Measurements from ENCODE around the gene ROR2. TPM values are rescaled to one million over a fixed set of nuclear protein-coding genes. Genes with fewer than 3 reads are reported as not detected.

ROR2 gene
- total RNA-seq, 1 experiment from 2014 or later = not detected

DNA sequence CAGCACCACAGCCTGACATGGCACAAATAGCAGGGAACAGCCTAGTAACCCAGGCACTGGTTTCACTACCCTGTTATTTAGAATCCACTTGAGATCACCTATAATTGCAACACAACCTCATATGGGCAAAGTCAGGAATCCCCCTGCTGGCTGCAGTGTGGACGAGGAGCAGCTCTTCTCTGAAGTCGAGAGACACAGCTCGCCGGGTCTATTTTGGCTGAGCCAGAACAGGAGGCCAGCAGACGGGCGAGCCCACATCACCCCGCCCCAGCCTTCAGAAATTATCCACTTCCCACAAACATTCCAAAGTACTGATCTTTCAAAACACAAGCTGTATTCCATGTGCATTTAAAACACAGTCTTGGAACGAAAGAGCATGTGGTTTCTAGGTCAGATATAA lies 179.0 kb downstream of the ROR2 start:
- Histone ChIP-seq H3K9ac (ENCODE audit: low read length) (no peak overlapping the region), H2AFZ (ENCODE audit: low read length) (no peak overlapping the region), H3K4me2 (ENCODE audit: low read length) (no peak overlapping the region), H3K79me2 (ENCODE audit: low read length) (no peaks in the 10 kb centered on the region), H3K4me3 (ENCODE audit: low read length) (no peak overlapping the region), H3K27me3 (ENCODE audit: low read length) (peaks cover 72% of the 10 kb centered on the region), H3F3A (ENCODE audit: low read length, unreplicated experiment) (no peaks in the 10 kb centered on the region), H3K4me1 (ENCODE audit: insufficient read depth, low read length) (no peaks in the 10 kb centered on the region), H3K9me3 (ENCODE audit: low read length) (no peaks in the 10 kb centered on the region), H3K36me3 (ENCODE audit: low read depth, low read length) (no peaks in the 10 kb centered on the region), H3K27ac (ENCODE audit: low read length) (no peak overlapping the region), H4K20me1 (ENCODE audit: low read length) (no peaks in the 10 kb centered on the region), H3K9me2 (replicated peaks; ENCODE audit: low read length) (no peaks in the 10 kb centered on the region)
- ChIA-PET POLR2A (ENCODE audit: unreplicated experiment) (no interaction called here), CTCF (no interaction called here)
- TF ChIP-seq, protein P1, sequence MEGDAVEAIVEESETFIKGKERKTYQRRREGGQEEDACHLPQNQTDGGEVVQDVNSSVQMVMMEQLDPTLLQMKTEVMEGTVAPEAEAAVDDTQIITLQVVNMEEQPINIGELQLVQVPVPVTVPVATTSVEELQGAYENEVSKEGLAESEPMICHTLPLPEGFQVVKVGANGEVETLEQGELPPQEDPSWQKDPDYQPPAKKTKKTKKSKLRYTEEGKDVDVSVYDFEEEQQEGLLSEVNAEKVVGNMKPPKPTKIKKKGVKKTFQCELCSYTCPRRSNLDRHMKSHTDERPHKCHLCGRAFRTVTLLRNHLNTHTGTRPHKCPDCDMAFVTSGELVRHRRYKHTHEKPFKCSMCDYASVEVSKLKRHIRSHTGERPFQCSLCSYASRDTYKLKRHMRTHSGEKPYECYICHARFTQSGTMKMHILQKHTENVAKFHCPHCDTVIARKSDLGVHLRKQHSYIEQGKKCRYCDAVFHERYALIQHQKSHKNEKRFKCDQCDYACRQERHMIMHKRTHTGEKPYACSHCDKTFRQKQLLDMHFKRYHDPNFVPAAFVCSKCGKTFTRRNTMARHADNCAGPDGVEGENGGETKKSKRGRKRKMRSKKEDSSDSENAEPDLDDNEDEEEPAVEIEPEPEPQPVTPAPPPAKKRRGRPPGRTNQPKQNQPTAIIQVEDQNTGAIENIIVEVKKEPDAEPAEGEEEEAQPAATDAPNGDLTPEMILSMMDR (conservative IDR thresholded peaks at IDR 0.05; ENCODE audit: low read depth, low read length) = peak; percentile 29; the same call in 1 of the 2 replicates
- no peak for TF ChIP-seq EZH2phosphoT487 (IDR thresholded peaks at IDR 0.05; ENCODE audit: borderline replicate concordance, low read length)
- peak; percentile 6 for DNase-seq
- ATAC-seq = peak; percentile 31; the same call in 1 of the 2 replicates
- intact Hi-C loops (cut with micrococcal nuclease) = loop anchor here (10.0 kb wide), 1 partner anchor 94 kb away; no protein-coding TSS in a partner anchor
- no TSS peak for BruUV-seq (replicated peaks)

DNA sequence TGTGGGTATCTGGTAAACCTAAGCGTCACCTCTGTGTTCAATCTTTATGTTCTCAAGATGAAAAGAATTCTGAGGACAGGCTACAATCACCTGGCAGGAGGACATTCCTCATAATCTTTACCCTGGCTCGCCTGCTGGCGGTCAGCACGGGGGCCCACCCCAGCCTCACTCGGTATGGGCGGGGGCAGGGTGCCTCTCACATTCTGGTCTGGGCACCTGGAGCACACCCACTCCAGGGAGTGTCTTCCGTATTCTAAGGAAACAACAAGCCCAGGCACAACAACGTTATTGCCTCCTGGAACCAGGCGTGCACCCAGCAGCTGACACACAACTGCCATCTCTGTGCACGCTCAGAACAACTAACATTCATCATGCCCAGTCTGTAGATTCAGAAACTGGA lies 179.8 kb downstream of the ROR2 start:
- CTCF ChIA-PET = no interaction called here
- no peak for TF ChIP-seq EZH2phosphoT487 (IDR thresholded peaks at IDR 0.05; ENCODE audit: borderline replicate concordance, low read length)
- TF ChIP-seq EZH2 (IDR thresholded peaks at IDR 0.05; ENCODE audit: low read length, unreplicated experiment) = no peak
- TF ChIP-seq, protein P1 (conservative IDR thresholded peaks at IDR 0.05; ENCODE audit: low read depth, low read length) = no peak
- no peak overlapping the region for H3K9ac ChIP-seq (ENCODE audit: low read length)
- H4K20me1 ChIP-seq (ENCODE audit: low read length) = no peaks in the 10 kb centered on the region
- H3K36me3 ChIP-seq (ENCODE audit: low read depth, low read length) = no peaks in the 10 kb centered on the region
- no peaks in the 10 kb centered on the region for H3K9me2 ChIP-seq (replicated peaks; ENCODE audit: low read length)
- no peak overlapping the region for H2AFZ ChIP-seq (ENCODE audit: low read length)
- intact Hi-C loops (cut with micrococcal nuclease) = loop anchor here (10.0 kb wide), 1 partner anchor 95 kb away; no protein-coding TSS in a partner anchor
- H3K4me1 ChIP-seq (ENCODE audit: insufficient read depth, low read length) = no peaks in the 10 kb centered on the region
- DNase-seq (no peak), ATAC-seq (no peak)
- H3K79me2 ChIP-seq (ENCODE audit: low read length) = no peaks in the 10 kb centered on the region
- POLR2A ChIA-PET (ENCODE audit: unreplicated experiment) = no interaction called here
- H3K4me3 ChIP-seq (ENCODE audit: low read length) = no peak overlapping the region
- H3K4me2 ChIP-seq (ENCODE audit: low read length) = no peak overlapping the region
- peaks cover 79% of the 10 kb centered on the region for H3K27me3 ChIP-seq (ENCODE audit: low read length)
- no TSS peak for BruUV-seq (replicated peaks)
- no peaks in the 10 kb centered on the region for H3F3A ChIP-seq (ENCODE audit: low read length, unreplicated experiment)
- no peak overlapping the region for H3K27ac ChIP-seq (ENCODE audit: low read length)
- H3K9me3 ChIP-seq (ENCODE audit: low read length) = no peaks in the 10 kb centered on the region

DNA sequence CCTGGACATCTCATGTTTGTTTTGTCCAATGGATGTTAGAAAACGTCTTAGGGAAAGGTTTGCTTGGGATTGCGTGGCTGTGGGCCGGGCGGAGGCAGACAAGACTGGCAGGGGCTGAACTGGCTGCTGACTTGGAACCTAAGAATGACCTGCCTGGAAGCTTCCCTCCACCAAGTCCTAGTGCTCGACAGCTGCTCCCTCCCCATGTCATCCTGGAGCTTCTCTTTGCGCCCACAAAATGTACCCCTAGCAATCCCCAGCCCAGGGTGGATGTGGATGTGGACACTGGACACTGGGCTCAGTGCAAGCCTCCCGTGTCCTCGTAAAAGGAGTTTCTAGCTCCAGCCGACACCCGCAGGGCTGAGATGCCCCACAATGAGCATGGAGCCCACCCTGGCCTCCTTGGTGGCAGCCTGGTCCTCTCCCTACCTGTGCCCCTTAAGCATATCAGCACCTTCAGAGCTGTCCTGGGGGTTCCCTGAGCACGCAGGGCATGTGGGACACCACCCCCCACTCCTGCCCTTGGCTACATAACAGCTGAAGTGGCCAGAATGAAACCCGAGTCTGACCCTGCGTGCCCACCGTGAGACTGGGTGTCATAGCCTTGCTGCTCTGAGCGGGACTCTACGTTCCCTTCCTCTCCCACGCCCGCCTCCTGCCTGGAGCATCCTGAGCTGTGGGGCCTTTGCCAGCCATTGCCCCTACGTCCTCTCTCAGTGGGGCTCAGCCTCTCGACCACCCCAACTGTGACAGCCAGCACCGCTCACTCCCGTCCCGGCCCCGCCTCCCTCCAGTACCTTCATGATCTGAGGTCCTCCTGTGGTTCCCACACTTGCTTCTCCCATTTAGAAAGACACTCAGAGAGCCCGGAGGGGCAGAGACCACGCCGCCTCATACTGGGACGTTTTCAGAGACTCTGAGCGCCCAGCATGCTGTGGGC lies 180.8 kb downstream of the ROR2 start:
- CTCF ChIA-PET = no interaction called here
- TF ChIP-seq EZH2 (IDR thresholded peaks at IDR 0.05; ENCODE audit: low read length, unreplicated experiment) (no peak), EZH2phosphoT487 (IDR thresholded peaks at IDR 0.05; ENCODE audit: borderline replicate concordance, low read length) (no peak)
- TF ChIP-seq, protein P1 (conservative IDR thresholded peaks at IDR 0.05; ENCODE audit: low read depth, low read length) = no peak
- Histone ChIP-seq H3K36me3 (ENCODE audit: low read depth, low read length) (no peaks in the 10 kb centered on the region), H2AFZ (ENCODE audit: low read length) (no peak overlapping the region), H3K9ac (ENCODE audit: low read length) (no peak overlapping the region), H3K4me1 (ENCODE audit: insufficient read depth, low read length) (no peaks in the 10 kb centered on the region), H3F3A (ENCODE audit: low read length, unreplicated experiment) (no peaks in the 10 kb centered on the region), H3K27ac (ENCODE audit: low read length) (no peak overlapping the region), H3K4me3 (ENCODE audit: low read length) (no peak overlapping the region), H3K9me2 (replicated peaks; ENCODE audit: low read length) (no peaks in the 10 kb centered on the region), H3K4me2 (ENCODE audit: low read length) (no peak overlapping the region), H3K27me3 (ENCODE audit: low read length) (peaks cover 79% of the 10 kb centered on the region), H4K20me1 (ENCODE audit: low read length) (no peaks in the 10 kb centered on the region), H3K79me2 (ENCODE audit: low read length) (no peaks in the 10 kb centered on the region), H3K9me3 (ENCODE audit: low read length) (no peaks in the 10 kb centered on the region)
- DNase-seq (no peak), ATAC-seq (no peak)
- POLR2A ChIA-PET (ENCODE audit: unreplicated experiment) = no interaction called here
- intact Hi-C loops (cut with micrococcal nuclease) = no loop called here
- no TSS peak for BruUV-seq (replicated peaks)

All from PC-3 (cell line).